ENCODE results near the gene TNRC18.
"Not testable (repeated sequence)": the region's sequence is repeated elsewhere in the genome, so short reads cannot be mapped to it uniquely, and the experiment has no call there.

TNRC18 gene

DNA sequence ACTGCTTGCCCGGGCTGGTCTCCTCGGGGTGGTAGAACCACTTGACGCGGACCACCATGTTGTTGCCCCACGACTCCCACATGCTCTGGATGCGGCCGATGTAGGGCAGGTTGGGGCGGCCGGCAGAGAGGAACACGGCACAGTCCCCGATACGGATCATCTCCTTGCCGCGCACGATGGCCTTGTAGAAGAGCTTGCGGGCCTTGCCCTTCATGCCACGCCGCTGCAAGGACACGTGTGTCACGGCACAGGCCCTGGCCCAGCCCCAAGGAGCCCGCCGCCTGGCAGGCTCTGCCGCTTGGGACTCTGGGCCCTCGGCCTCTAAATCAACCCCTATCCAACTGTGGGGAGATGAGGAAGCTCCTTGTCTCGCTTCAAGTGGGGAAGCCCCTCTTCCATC lies 114.5 kb downstream of the TNRC18 start:
- in situ Hi-C loops (cut with MboI; ENCODE audit: low sequenced_read_pairs, unreplicated experiment) = no loop called here
- no peak for DNase-seq (ENCODE audit: low spot score)
- TF ChIP-seq, protein P1, sequence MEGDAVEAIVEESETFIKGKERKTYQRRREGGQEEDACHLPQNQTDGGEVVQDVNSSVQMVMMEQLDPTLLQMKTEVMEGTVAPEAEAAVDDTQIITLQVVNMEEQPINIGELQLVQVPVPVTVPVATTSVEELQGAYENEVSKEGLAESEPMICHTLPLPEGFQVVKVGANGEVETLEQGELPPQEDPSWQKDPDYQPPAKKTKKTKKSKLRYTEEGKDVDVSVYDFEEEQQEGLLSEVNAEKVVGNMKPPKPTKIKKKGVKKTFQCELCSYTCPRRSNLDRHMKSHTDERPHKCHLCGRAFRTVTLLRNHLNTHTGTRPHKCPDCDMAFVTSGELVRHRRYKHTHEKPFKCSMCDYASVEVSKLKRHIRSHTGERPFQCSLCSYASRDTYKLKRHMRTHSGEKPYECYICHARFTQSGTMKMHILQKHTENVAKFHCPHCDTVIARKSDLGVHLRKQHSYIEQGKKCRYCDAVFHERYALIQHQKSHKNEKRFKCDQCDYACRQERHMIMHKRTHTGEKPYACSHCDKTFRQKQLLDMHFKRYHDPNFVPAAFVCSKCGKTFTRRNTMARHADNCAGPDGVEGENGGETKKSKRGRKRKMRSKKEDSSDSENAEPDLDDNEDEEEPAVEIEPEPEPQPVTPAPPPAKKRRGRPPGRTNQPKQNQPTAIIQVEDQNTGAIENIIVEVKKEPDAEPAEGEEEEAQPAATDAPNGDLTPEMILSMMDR (IDR thresholded peaks at IDR 0.05; ENCODE audit: borderline replicate concordance, control extremely low read depth, extremely low read depth, insufficient read depth, missing control alignments) = no peak

DNA sequence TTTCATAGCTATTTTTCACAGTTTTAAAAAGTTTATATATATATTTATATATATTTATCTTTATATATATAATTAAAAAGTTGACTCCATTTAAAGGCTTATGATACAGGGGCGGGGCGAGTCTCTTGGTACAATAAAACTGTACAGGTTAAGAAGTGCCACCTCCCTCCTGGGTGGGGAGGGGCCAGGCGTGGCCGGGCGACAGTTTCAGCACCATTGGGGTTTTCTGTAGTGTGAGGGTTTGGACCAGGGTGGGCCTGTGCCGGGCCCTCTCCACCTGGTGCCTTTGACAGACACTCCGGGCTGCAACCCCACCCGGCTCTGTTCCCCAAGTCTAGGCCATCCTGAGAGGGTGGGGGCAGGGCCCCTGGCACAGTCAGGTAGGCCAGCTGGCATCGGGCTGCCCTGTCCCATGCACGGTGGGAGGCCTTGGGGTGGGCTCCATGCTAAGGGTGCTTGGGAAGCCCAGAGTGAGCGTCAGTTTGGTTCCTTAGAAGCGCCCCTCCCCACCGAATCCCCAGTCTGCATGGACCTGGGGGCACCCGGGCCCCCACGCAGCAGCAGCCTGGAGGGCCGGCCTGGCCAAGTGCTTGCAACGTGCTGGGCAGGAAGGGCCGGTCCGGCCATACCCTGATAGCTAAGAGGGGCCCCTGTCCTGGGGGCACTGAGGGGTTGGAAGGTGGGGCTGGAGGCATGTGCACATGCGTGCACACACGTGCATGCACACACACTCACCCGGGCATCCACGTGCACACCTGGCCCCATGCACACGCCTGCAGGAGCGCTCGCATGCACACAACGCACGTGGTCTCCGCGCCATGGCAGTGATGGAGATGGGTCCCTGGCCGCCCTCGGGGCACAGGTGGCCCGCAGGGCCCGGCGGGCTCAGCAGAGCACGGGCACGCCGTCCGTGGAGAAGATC lies 116.2 kb downstream of the TNRC18 start:
- in situ Hi-C loops (cut with MboI; ENCODE audit: low sequenced_read_pairs, unreplicated experiment); DNase-seq (ENCODE audit: low spot score): not testable (repeated sequence)

DNA sequence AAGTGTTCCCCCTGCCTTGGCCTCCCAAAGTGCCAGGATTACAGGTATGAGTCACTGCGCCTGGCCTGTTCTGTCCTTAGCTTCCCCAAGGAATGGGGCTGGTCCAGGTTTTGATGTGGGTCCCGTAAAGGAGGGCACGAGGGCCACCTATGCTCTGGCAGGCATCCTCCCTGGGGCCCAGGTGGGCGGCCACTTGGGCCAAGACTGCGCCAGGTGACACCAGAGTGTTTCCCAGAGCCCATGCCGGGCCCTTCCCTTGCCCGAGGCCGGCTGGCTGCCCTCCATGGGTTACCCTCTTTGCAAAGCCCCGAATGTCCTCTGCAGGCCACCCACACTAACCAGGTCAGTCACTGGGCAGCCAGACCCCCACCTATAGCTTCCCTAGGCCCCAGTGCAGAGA lies 118.6 kb downstream of the TNRC18 start:
- in situ Hi-C loops (cut with MboI; ENCODE audit: low sequenced_read_pairs, unreplicated experiment); DNase-seq (ENCODE audit: low spot score): not testable (repeated sequence)

DNA sequence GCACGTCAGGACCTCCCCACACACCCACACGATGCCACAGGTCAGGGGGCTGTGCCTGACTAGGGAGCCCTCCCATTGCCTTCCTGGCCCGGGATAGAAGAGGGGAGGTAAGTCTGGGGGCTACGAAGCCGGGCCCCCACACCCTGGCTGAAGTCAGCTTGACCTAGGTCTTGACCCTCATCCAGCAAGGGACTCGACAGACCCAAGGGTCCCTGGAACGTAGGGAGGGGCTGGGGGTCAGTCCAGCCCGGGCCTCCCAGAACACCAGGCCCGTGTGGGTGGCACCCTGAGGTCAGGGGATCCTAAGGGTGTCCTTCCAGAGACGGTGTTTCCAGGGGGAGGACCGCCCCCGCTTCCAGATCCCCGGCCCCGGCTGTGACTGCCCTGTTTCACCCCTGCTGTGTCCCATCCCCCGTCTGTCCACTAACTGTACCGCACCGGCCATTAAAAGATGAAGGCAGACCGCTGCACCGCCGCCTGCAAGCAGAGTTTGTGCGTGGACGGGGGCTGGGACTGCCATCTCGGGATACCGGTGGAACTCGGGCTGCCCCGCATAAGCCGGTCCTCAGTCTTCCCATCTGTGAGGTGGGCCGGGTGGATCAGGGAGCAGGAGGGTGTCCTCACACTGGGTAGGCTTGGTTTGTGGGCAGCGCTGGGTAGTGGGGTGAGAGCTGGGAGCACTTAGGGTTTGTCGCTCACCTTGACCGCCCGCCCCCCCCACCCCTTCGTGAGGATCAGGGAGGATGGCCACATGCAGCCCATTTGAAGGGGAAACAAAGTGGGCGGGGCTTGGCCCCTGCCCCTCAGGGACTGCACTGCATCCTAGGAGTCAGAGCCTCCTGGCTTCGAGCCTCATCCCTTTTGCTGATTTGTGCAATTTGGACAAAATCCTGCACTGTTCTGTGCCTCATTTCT lies 119.8 kb downstream of the TNRC18 start:
- TF ChIP-seq, protein P1 (IDR thresholded peaks at IDR 0.05; ENCODE audit: borderline replicate concordance, control extremely low read depth, extremely low read depth, insufficient read depth, missing control alignments) = no peak
- no peak for DNase-seq (ENCODE audit: low spot score)
- in situ Hi-C loops (cut with MboI; ENCODE audit: low sequenced_read_pairs, unreplicated experiment) = no loop called here

DNA sequence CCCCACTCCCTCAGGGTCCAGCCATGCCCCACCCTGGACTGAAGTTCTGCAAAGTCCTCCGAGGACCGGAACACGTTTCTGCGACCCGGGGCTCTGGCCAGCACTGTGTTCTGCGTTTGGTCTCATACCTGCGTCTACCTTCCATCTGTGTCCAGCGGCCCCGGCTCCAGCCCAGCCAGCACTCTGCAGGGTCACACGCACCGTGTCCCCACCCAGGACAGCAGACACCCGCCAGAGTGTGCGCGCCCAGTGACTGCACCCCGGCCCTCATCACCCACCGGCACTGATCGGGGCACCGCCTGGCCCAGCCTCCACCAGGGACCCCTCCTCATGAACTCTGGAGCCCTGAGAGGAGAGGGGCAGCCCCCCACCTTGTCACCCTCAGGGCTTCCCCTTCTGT lies 120.6 kb downstream of the TNRC18 start:
- no peak for DNase-seq (ENCODE audit: low spot score)
- in situ Hi-C loops (cut with MboI; ENCODE audit: low sequenced_read_pairs, unreplicated experiment) = no loop called here
- TF ChIP-seq, protein P1 (IDR thresholded peaks at IDR 0.05; ENCODE audit: borderline replicate concordance, control extremely low read depth, extremely low read depth, insufficient read depth, missing control alignments) = no peak

DNA sequence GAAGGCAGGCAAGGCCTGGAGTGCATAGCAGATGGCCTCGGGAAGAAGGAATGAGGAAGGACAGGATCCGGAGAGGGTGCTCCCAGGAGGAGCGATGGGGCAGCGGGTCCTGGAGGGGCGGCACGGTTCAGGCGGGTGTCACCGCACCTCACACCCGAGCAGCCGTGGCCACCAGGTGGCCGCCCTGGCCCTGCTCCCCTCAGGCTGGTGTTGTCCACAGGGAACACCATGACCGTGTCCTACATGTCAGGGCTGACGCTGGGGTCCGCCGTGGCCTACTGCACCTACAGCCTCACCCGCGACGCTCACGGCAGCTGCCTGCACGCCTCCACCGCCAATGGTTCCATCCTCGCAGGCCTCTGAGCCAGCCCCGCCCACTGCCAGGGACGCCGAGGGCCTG lies 121.1 kb downstream of the TNRC18 start:
- TF ChIP-seq, protein P1 (IDR thresholded peaks at IDR 0.05; ENCODE audit: borderline replicate concordance, control extremely low read depth, extremely low read depth, insufficient read depth, missing control alignments) = no peak
- DNase-seq (ENCODE audit: low spot score) = no peak
- in situ Hi-C loops (cut with MboI; ENCODE audit: low sequenced_read_pairs, unreplicated experiment) = no loop called here

DNA sequence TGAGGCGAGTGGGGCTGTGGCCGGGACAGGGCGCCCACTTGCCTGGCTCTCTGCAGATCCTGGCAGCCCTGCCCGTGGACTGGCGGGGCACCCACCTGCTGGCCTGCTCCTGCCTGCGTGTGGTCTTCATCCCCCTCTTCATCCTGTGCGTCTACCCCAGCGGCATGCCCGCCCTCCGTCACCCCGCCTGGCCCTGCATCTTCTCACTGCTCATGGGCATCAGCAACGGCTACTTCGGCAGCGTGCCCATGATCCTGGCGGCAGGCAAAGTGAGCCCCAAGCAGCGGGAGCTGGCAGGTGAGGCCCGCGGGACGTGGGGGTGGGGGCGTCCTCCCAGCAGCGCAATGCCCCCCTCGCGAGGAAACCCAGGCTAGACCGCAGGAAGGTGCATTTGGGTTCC lies 123.3 kb downstream of the TNRC18 start:
- no peak for DNase-seq (ENCODE audit: low spot score)
- TF ChIP-seq, protein P1 (IDR thresholded peaks at IDR 0.05; ENCODE audit: borderline replicate concordance, control extremely low read depth, extremely low read depth, insufficient read depth, missing control alignments) = no peak
- in situ Hi-C loops (cut with MboI; ENCODE audit: low sequenced_read_pairs, unreplicated experiment) = no loop called here
